ENCODE results near the gene KCTD2.
A peak's percentile ranks its signal among the peaks of the same experiment; 100 is the strongest.

Gene KCTD2

GRCh38 chr17:75090871-75091854, 44.1 kb downstream of the KCTD2 start:
- in situ Hi-C loops (cut with HindIII; ENCODE audit: low pct_unique_long_range_greater_than_20kb, low sequenced_read_pairs) = no loop called here

GRCh38 chr17:75091855-75092327, 44.9 kb downstream of the KCTD2 start:
- in situ Hi-C loops (cut with HindIII; ENCODE audit: low pct_unique_long_range_greater_than_20kb, low sequenced_read_pairs) = no loop called here
- no peak for DNase-seq (ENCODE audit: low read depth in 1 of 2, low spot score in 1 of 2)
- no peak for TF ChIP-seq JUND (IDR thresholded peaks at IDR 0.05; ENCODE audit: low read depth)

More at GRCh38 chr17:75090871-75091854, 44.1 kb downstream of the KCTD2 start:
- TF ChIP-seq JUND (IDR thresholded peaks at IDR 0.05; ENCODE audit: low read depth) = no peak
- DNase-seq (ENCODE audit: low read depth in 1 of 2, low spot score in 1 of 2) = no peak

- in situ Hi-C loops (cut with HindIII; ENCODE audit: low pct_unique_long_range_greater_than_20kb, low sequenced_read_pairs) = no loop called here
- TF ChIP-seq JUND (IDR thresholded peaks at IDR 0.05; ENCODE audit: low read depth) = no peak
- DNase-seq (ENCODE audit: low read depth in 1 of 2, low spot score in 1 of 2) = no peak
Measured at GRCh38 chr17:75093548-75094158, 46.6 kb downstream of the KCTD2 start.

GRCh38 chr17:75094871-75095399, 47.9 kb downstream of the KCTD2 start:
- in situ Hi-C loops (cut with HindIII; ENCODE audit: low pct_unique_long_range_greater_than_20kb, low sequenced_read_pairs) = no loop called here
- TF ChIP-seq JUND (IDR thresholded peaks at IDR 0.05; ENCODE audit: low read depth) = no peak
- no peak for DNase-seq (ENCODE audit: low read depth in 1 of 2, low spot score in 1 of 2)

- TF ChIP-seq JUND (IDR thresholded peaks at IDR 0.05; ENCODE audit: low read depth) = no peak
- in situ Hi-C loops (cut with HindIII; ENCODE audit: low pct_unique_long_range_greater_than_20kb, low sequenced_read_pairs) = no loop called here
- DNase-seq (ENCODE audit: low read depth in 1 of 2, low spot score in 1 of 2) = peak; percentile 76 to 96
Measured at GRCh38 chr17:75096082-75096625, 49.1 kb downstream of the KCTD2 start.

- in situ Hi-C loops (cut with HindIII; ENCODE audit: low pct_unique_long_range_greater_than_20kb, low sequenced_read_pairs) = no loop called here
- no peak for DNase-seq (ENCODE audit: low read depth in 1 of 2, low spot score in 1 of 2)
- TF ChIP-seq JUND (IDR thresholded peaks at IDR 0.05; ENCODE audit: low read depth) = no peak
Measured at GRCh38 chr17:75097865-75098264, 50.8 kb downstream of the KCTD2 start.

GRCh38 chr17:75098861-75099260, 51.8 kb downstream of the KCTD2 start:
- in situ Hi-C loops (cut with HindIII; ENCODE audit: low pct_unique_long_range_greater_than_20kb, low sequenced_read_pairs) = no loop called here
- TF ChIP-seq JUND (IDR thresholded peaks at IDR 0.05; ENCODE audit: low read depth) = no peak
- DNase-seq (ENCODE audit: low read depth in 1 of 2, low spot score in 1 of 2) = no peak

- DNase-seq (ENCODE audit: low read depth in 1 of 2, low spot score in 1 of 2) = no peak
- TF ChIP-seq JUND (IDR thresholded peaks at IDR 0.05; ENCODE audit: low read depth) = no peak
- in situ Hi-C loops (cut with HindIII; ENCODE audit: low pct_unique_long_range_greater_than_20kb, low sequenced_read_pairs) = no loop called here
Measured at GRCh38 chr17:75099881-75100595, 53.0 kb downstream of the KCTD2 start.

GRCh38 chr17:75102385-75102821, 55.4 kb downstream of the KCTD2 start:
- in situ Hi-C loops (cut with HindIII; ENCODE audit: low pct_unique_long_range_greater_than_20kb, low sequenced_read_pairs) = no loop called here
- no peak for DNase-seq (ENCODE audit: low read depth in 1 of 2, low spot score in 1 of 2)
- no peak for TF ChIP-seq JUND (IDR thresholded peaks at IDR 0.05; ENCODE audit: low read depth)

GRCh38 chr17:75103601-75104554, 56.9 kb downstream of the KCTD2 start:
- in situ Hi-C loops (cut with HindIII; ENCODE audit: low pct_unique_long_range_greater_than_20kb, low sequenced_read_pairs) = no loop called here
- no peak for DNase-seq (ENCODE audit: low read depth in 1 of 2, low spot score in 1 of 2)
- no peak for TF ChIP-seq JUND (IDR thresholded peaks at IDR 0.05; ENCODE audit: low read depth)
